ENCODE data around the gene STARD13.

DNA sequence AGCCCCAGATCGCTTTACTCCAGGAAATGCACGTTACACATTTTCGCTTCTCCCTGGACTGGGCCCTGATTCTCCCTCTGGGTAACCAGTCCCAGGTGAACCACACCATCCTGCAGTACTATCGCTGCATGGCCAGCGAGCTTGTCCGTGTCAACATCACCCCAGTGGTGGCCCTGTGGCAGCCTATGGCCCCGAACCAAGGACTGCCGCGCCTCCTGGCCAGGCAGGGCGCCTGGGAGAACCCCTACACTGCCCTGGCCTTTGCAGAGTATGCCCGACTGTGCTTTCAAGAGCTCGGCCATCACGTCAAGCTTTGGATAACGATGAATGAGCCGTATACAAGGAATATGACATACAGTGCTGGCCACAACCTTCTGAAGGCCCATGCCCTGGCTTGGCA lies 224.7 kb downstream of the STARD13 start:
- TF ChIP-seq, protein P1, sequence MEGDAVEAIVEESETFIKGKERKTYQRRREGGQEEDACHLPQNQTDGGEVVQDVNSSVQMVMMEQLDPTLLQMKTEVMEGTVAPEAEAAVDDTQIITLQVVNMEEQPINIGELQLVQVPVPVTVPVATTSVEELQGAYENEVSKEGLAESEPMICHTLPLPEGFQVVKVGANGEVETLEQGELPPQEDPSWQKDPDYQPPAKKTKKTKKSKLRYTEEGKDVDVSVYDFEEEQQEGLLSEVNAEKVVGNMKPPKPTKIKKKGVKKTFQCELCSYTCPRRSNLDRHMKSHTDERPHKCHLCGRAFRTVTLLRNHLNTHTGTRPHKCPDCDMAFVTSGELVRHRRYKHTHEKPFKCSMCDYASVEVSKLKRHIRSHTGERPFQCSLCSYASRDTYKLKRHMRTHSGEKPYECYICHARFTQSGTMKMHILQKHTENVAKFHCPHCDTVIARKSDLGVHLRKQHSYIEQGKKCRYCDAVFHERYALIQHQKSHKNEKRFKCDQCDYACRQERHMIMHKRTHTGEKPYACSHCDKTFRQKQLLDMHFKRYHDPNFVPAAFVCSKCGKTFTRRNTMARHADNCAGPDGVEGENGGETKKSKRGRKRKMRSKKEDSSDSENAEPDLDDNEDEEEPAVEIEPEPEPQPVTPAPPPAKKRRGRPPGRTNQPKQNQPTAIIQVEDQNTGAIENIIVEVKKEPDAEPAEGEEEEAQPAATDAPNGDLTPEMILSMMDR (IDR thresholded peaks at IDR 0.05): no peak
- no peak for TF ChIP-seq POLR2A (IDR thresholded peaks at IDR 0.05)
